Progenitor cell of endocrine pancreas (in vitro differentiated cells): Measurements from ENCODE around the gene ZNF14. TPM values are rescaled to one million over a fixed set of nuclear protein-coding genes. Genes with fewer than 3 reads are reported as not detected.
A peak's percentile ranks its signal among the peaks of the same experiment; 100 is the strongest.
"Not testable (repeated sequence)": the region's sequence is repeated elsewhere in the genome, so short reads cannot be mapped to it uniquely, and the experiment has no call there.

Source experiments
- DNase-seq: peaks from one replicate; pipeline ENCODE4 v3.0.0; 2021; ENCODE audit warnings: low spot score; ENCODE audit not compliant: unreplicated experiment
- H3K27ac Mint-ChIP-seq: 2 replicates; pipeline ENCODE4 v1.8.0; 2021; ENCODE audit warnings: mild to moderate bottlenecking, moderate library complexity, mixed read lengths
- H3K27me3 Mint-ChIP-seq: 2 replicates; pipeline ENCODE4 v1.8.0; 2021; ENCODE audit warnings: mixed read lengths
- H3K36me3 Mint-ChIP-seq: 2 replicates; pipeline ENCODE4 v1.8.0; 2022; ENCODE audit warnings: mixed read lengths; ENCODE audit not compliant: insufficient read depth
- H3K4me1 Mint-ChIP-seq: 2 replicates; pipeline ENCODE4 v1.8.0; 2021; ENCODE audit warnings: low read depth, mixed read lengths
- H3K4me3 Mint-ChIP-seq: 2 replicates; pipeline ENCODE4 v1.8.0; 2021; ENCODE audit warnings: low read depth, mild to moderate bottlenecking, moderate library complexity, mixed read lengths
- H3K9me3 Mint-ChIP-seq: 2 replicates; pipeline ENCODE4 v1.8.0; 2021; ENCODE audit warnings: low read depth, mixed read lengths
- CTCF ChIP-seq: fragments of 200-600 bp; sonication (generic); IDR thresholded peaks from one replicate; pipeline ENCODE4 v1.5.0; 2021; ENCODE audit warnings: antibody characterized with exemption, mild to moderate bottlenecking; ENCODE audit not compliant: unreplicated experiment
- long read RNA-seq: library from polyadenylated mRNA; unstranded; transcript quantifications from one replicate; pipeline ENCODE4 v2.0.0, GENCODE V29; 2020
- total RNA-seq: library from RNA; stranded (reverse); gene quantifications from 2 replicates; pipeline ENCODE4 v1.2.1, GENCODE V29; 2021

Gene ZNF14
- 10.5 and 12.4 TPM in 2 replicates for total RNA-seq
- long read RNA-seq, transcript ZNF14-201 (4 exons, 2,949 nt) = major isoform, 83 of 88 reads
- long read RNA-seq, partial matches to known transcripts = 1 of 88 reads
- long read RNA-seq, other reads (novel, unspliced or antisense) = 4 of 88 reads

GRCh38 chr19:19732579-19733501, at the start of gene ZNF14:
Gene ZNF14 (minus strand): TSS chr19:19733112. CDS start chr19:19732958, 154 bp downstream.
- peak; percentile 90 for DNase-seq
- peak; percentile 38 for TF ChIP-seq CTCF
- Mint-ChIP-seq H3K27me3 (no peaks in the 10 kb centered on the region), H3K4me1 (peaks cover 8% of the 10 kb centered on the region), H3K9me3 (peaks cover 11% of the 10 kb centered on the region), H3K27ac (peak within 1 kb of the TSS; percentile 98), H3K4me3 (peak within 1 kb of the TSS; percentile 99), H3K36me3 (peaks cover 37% of the 10 kb centered on the region)

GRCh38 chr19:19781791-19782190, 48.9 kb upstream of the ZNF14 start:
- DNase-seq, H3K4me3 Mint-ChIP-seq, H3K27ac Mint-ChIP-seq, H3K27me3 Mint-ChIP-seq: not testable (repeated sequence)
- H3K36me3 Mint-ChIP-seq = peaks cover 49% of the 10 kb centered on the region
- peaks cover 18% of the 10 kb centered on the region for H3K4me1 Mint-ChIP-seq
- H3K9me3 Mint-ChIP-seq = peaks cover 23% of the 10 kb centered on the region

- no peak for TF ChIP-seq CTCF
- Mint-ChIP-seq H3K4me1 (peaks cover 23% of the 10 kb centered on the region), H3K27me3 (no peaks in the 10 kb centered on the region), H3K27ac (no peak overlapping the region), H3K9me3 (peaks cover 11% of the 10 kb centered on the region), H3K4me3 (peak overlapping the region; percentile 96), H3K36me3 (peaks cover 25% of the 10 kb centered on the region)
- no peak for DNase-seq
Observed at GRCh38 chr19:19778666-19779065, 45.8 kb upstream of the ZNF14 start.

- H3K4me3 Mint-ChIP-seq = peak overlapping the region; percentile 96
- H3K27ac Mint-ChIP-seq = no peak overlapping the region
- H3K9me3 Mint-ChIP-seq = peaks cover 10% of the 10 kb centered on the region
- TF ChIP-seq CTCF = no peak
- no peaks in the 10 kb centered on the region for H3K27me3 Mint-ChIP-seq
- peaks cover 23% of the 10 kb centered on the region for H3K4me1 Mint-ChIP-seq
- DNase-seq = no peak
- peaks cover 22% of the 10 kb centered on the region for H3K36me3 Mint-ChIP-seq
Observed at GRCh38 chr19:19777692-19778091, 44.8 kb upstream of the ZNF14 start.

- Mint-ChIP-seq H3K4me1 (peaks cover 27% of the 10 kb centered on the region), H3K9me3 (peaks cover 5% of the 10 kb centered on the region), H3K27ac (peak overlapping the region; percentile 98), H3K36me3 (peaks cover 13% of the 10 kb centered on the region), H3K4me3 (peak overlapping the region; percentile 96), H3K27me3 (no peaks in the 10 kb centered on the region)
- no peak for TF ChIP-seq CTCF
- DNase-seq = peak; percentile 97
Observed at GRCh38 chr19:19776206-19777008, 43.5 kb upstream of the ZNF14 start.
